ENCODE results near the gene TBX3.

DNA sequence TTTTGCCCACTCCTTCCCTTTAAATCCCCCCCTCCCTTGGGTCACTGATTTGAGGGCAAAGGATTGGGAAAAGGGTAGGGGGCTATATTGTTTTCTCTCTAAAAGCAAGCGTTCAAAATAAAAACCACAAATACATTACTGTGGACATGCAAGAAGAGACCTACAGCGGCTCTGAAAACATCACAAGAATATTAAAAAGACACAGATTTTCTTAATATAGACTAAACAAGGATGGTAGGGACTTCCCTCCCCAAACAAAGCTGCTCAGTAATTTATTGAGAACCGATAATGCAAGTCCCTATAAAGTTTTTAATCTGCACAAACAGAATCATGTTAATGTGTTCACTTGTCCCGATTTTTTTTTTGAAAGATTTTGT, 12.9 kb downstream of the TBX3 start:
- TF ChIP-seq, protein P1, sequence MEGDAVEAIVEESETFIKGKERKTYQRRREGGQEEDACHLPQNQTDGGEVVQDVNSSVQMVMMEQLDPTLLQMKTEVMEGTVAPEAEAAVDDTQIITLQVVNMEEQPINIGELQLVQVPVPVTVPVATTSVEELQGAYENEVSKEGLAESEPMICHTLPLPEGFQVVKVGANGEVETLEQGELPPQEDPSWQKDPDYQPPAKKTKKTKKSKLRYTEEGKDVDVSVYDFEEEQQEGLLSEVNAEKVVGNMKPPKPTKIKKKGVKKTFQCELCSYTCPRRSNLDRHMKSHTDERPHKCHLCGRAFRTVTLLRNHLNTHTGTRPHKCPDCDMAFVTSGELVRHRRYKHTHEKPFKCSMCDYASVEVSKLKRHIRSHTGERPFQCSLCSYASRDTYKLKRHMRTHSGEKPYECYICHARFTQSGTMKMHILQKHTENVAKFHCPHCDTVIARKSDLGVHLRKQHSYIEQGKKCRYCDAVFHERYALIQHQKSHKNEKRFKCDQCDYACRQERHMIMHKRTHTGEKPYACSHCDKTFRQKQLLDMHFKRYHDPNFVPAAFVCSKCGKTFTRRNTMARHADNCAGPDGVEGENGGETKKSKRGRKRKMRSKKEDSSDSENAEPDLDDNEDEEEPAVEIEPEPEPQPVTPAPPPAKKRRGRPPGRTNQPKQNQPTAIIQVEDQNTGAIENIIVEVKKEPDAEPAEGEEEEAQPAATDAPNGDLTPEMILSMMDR (IDR thresholded peaks at IDR 0.05; ENCODE audit: low read depth, low read length) = no peak
- TF ChIP-seq EZH2phosphoT487 (IDR thresholded peaks at IDR 0.05; ENCODE audit: low read depth) = no peak
